ENCODE data around the gene SMC6.

GRCh38 chr2:17658251-17658843, 95.3 kb downstream of the SMC6 start:
- TF ChIP-seq PREB (CRISPR knock-in tag; IDR thresholded peaks at IDR 0.05; ENCODE audit: borderline replicate concordance) (no peak), ZSCAN18 (CRISPR knock-in tag; IDR thresholded peaks at IDR 0.05) (no peak), CTCF (IDR thresholded peaks at IDR 0.05) (no peak), ATF2 (CRISPR knock-in tag; IDR thresholded peaks at IDR 0.05; ENCODE audit: borderline replicate concordance, low read depth) (no peak), USF1 (CRISPR knock-in tag; IDR thresholded peaks at IDR 0.05) (no peak), MAX (CRISPR knock-in tag; IDR thresholded peaks at IDR 0.05) (no peak), JUN (CRISPR knock-in tag; IDR thresholded peaks at IDR 0.05) (no peak), OVOL2 (CRISPR knock-in tag; IDR thresholded peaks at IDR 0.05; ENCODE audit: borderline replicate concordance) (no peak)
